Panc1 (cell line): ENCODE data around the gene ZNF117.

Experiments used
- POLR2AphosphoS5 ChIP-seq: IDR thresholded peaks from 2 replicates; pipeline ENCODE4 v1.6.1; 2012; ENCODE audit warnings: mild to moderate bottlenecking, low read depth, low read length, moderate library complexity
- SIN3A ChIP-seq: IDR thresholded peaks from 2 replicates; pipeline ENCODE4 v1.6.1; 2012; ENCODE audit warnings: low read depth, mild to moderate bottlenecking, low read length, moderate library complexity, borderline replicate concordance; ENCODE audit not compliant: insufficient read depth
- TCF7L2 ChIP-seq: IDR thresholded peaks from 2 replicates; pipeline ENCODE4 v1.6.1; 2011; ENCODE audit warnings: mild to moderate bottlenecking, low read depth, low read length, inconsistent platforms
- TF ChIP-seq, protein P1 (sequence below): fragments of 450-650 bp; IDR thresholded peaks from 2 replicates; pipeline ENCODE4 v1.5.1; 2017; ENCODE audit warnings: mild to moderate bottlenecking

DNA sequence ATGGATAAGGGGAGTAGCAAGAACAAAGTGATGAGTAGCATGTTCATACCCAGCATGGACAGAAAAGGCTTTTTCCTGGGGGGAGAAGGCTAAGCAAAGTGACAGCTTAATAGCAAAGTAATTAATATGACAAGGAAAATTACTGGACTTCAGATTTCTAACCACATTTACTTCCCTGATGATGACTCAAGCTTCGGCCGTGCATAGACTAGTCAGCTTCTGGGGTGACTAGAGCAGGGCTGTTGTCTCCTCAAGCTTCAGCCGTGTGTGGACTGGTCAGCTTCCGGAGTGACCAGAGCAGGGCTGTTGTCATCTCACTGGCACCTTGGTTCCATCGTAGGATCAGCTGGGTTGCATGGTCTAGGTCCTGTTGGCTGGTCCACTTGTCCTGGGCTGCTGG lies 2.1 kb upstream of the ZNF117 start:
- TF ChIP-seq, protein P1, sequence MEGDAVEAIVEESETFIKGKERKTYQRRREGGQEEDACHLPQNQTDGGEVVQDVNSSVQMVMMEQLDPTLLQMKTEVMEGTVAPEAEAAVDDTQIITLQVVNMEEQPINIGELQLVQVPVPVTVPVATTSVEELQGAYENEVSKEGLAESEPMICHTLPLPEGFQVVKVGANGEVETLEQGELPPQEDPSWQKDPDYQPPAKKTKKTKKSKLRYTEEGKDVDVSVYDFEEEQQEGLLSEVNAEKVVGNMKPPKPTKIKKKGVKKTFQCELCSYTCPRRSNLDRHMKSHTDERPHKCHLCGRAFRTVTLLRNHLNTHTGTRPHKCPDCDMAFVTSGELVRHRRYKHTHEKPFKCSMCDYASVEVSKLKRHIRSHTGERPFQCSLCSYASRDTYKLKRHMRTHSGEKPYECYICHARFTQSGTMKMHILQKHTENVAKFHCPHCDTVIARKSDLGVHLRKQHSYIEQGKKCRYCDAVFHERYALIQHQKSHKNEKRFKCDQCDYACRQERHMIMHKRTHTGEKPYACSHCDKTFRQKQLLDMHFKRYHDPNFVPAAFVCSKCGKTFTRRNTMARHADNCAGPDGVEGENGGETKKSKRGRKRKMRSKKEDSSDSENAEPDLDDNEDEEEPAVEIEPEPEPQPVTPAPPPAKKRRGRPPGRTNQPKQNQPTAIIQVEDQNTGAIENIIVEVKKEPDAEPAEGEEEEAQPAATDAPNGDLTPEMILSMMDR: no peak
- TF ChIP-seq SIN3A: no peak
- TF ChIP-seq POLR2AphosphoS5: no peak
- TF ChIP-seq TCF7L2: no peak
